K562 treated with DMSO at 1 percent for 24 hours (cell line): ENCODE data around the gene RAB40AL. TPM values are rescaled to one million over a fixed set of nuclear protein-coding genes. Genes with fewer than 3 reads are reported as not detected.

ENCODE experiments used
- total RNA-seq: library from RNA; unstranded; fragments of 300-600 nt; gene quantifications from 2 replicates; pipeline ENCODE4 v1.2.3, GENCODE V29; 2022; ENCODE audit warnings: low read depth; ENCODE audit not compliant: insufficient read depth

Gene RAB40AL
- 0.65 TPM in 1 of 2 replicates, not detected in the other for total RNA-seq

GRCh38 chrX:102936972-102937371, at the start of gene RAB40AL:
Gene RAB40AL, plus strand, starts transcription at chrX:102937272. Its CDS starts 47 bp downstream, at chrX:102937319.

Other genes starting within 250 kb of the RAB40AL start
- 4.2 and 5.2 TPM in 2 replicates for gene GPRASP2, start 224.8 kb upstream of the RAB40AL start, total RNA-seq
- gene GPRASP3, start 216.5 kb upstream of the RAB40AL start, total RNA-seq = 1.4 and 1.8 TPM in 2 replicates
- not detected in 2 replicates for gene BEX1, start 126.9 kb downstream of the RAB40AL start, total RNA-seq
- 2.5 and 3.0 TPM in 2 replicates for gene NXF3, start 155.9 kb downstream of the RAB40AL start, total RNA-seq